Embryonic facial prominence (tissue), 1 donor: ENCODE results near the gene PRRC2B.

ENCODE experiments used
- DNase-seq: peaks from one replicate; pipeline ENCODE4 v3.0.0-alpha.2; 2016; ENCODE audit errors: extremely low spot score

Gene PRRC2B

GRCh38 chr9:131407717-131408195, 13.9 kb downstream of the PRRC2B start:
- no peak for DNase-seq

- no peak for DNase-seq
Measured at GRCh38 chr9:131409458-131409992, 15.6 kb downstream of the PRRC2B start.

GRCh38 chr9:131410044-131410491, 16.2 kb downstream of the PRRC2B start:
- DNase-seq, result no peak

GRCh38 chr9:131411719-131412681, 18.1 kb downstream of the PRRC2B start:
- no peak for DNase-seq

- DNase-seq, result no peak
Measured at GRCh38 chr9:131416509-131416908, 22.6 kb downstream of the PRRC2B start.

- no peak for DNase-seq
Measured at GRCh38 chr9:131417264-131418142, 23.6 kb downstream of the PRRC2B start.

GRCh38 chr9:131418143-131419025, 24.5 kb downstream of the PRRC2B start:
- no peak for DNase-seq

GRCh38 chr9:131419026-131419614, 25.2 kb downstream of the PRRC2B start:
- DNase-seq, result no peak

GRCh38 chr9:131419716-131420115, 25.8 kb downstream of the PRRC2B start:
- no peak for DNase-seq

- no peak for DNase-seq
Measured at GRCh38 chr9:131420980-131421624, 27.2 kb downstream of the PRRC2B start.

- no peak for DNase-seq
Measured at GRCh38 chr9:131421691-131422090, 27.8 kb downstream of the PRRC2B start.

- DNase-seq, result no peak
Measured at GRCh38 chr9:131422241-131422792, 28.4 kb downstream of the PRRC2B start.

- no peak for DNase-seq
Measured at GRCh38 chr9:131423171-131423581, 29.3 kb downstream of the PRRC2B start.

GRCh38 chr9:131426545-131426944, 32.7 kb downstream of the PRRC2B start:
- DNase-seq, result no peak

GRCh38 chr9:131429121-131430012, 35.5 kb downstream of the PRRC2B start:
- no peak for DNase-seq

- no peak for DNase-seq
Measured at GRCh38 chr9:131432050-131432449, 38.2 kb downstream of the PRRC2B start.

GRCh38 chr9:131432597-131433301, 38.9 kb downstream of the PRRC2B start:
- no peak for DNase-seq

- DNase-seq, result no peak
Measured at GRCh38 chr9:131433302-131433854, 39.5 kb downstream of the PRRC2B start.
